ENCODE results near the gene OTOP2.

Gene OTOP2, protein sequence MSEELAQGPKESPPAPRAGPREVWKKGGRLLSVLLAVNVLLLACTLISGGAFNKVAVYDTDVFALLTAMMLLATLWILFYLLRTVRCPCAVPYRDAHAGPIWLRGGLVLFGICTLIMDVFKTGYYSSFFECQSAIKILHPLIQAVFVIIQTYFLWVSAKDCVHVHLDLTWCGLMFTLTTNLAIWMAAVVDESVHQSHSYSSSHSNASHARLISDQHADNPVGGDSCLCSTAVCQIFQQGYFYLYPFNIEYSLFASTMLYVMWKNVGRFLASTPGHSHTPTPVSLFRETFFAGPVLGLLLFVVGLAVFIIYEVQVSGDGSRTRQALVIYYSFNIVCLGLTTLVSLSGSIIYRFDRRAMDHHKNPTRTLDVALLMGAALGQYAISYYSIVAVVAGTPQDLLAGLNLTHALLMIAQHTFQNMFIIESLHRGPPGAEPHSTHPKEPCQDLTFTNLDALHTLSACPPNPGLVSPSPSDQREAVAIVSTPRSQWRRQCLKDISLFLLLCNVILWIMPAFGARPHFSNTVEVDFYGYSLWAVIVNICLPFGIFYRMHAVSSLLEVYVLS

GRCh38 chr17:74924250-74924948 is at the start of gene OTOP2:
Gene OTOP2, plus strand, starts transcription at chr17:74924273. Its CDS starts 360 bp downstream, at chr17:74924633.
- no peak for DNase-seq (ENCODE audit: low read depth)

GRCh38 chr17:74874615-74875037 is 49.4 kb upstream of the OTOP2 start:
- no peak for DNase-seq (ENCODE audit: low read depth)

GRCh38 chr17:74875155-74875976 is 48.7 kb upstream of the OTOP2 start:
- no peak for DNase-seq (ENCODE audit: low read depth)

- no peak for DNase-seq (ENCODE audit: low read depth)
Measured at GRCh38 chr17:74875977-74876593, 48.0 kb upstream of the OTOP2 start.

GRCh38 chr17:74877592-74878548 is 46.2 kb upstream of the OTOP2 start:
- DNase-seq (ENCODE audit: low read depth): no peak

- no peak for DNase-seq (ENCODE audit: low read depth)
Measured at GRCh38 chr17:74878658-74879057, 45.4 kb upstream of the OTOP2 start.

DNA sequence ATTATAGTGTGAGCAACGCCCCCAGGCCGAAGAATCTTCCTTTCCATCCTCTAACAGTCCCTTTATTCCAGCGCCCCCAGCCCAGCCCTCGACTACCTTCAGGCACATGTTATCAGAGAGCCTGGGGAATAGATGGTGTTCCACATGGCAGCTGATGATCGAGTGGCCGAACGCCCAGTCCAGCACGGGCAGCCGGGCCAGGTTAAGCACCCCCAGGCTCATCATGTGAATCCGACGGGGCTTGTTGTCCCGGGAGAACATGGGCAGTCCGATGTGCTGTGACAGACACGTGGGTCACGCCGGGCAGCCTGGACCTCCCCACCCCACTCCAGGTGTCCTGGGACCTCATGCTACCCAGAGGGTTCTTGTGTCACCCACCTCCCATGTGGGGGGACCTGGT is 44.8 kb upstream of the OTOP2 start:
- no peak for DNase-seq (ENCODE audit: low read depth)

- DNase-seq (ENCODE audit: low read depth): no peak
Measured at GRCh38 chr17:74881073-74881472, 43.0 kb upstream of the OTOP2 start.

- no peak for DNase-seq (ENCODE audit: low read depth)
Measured at GRCh38 chr17:74882517-74883240, 41.4 kb upstream of the OTOP2 start.

GRCh38 chr17:74883241-74883745 is 40.8 kb upstream of the OTOP2 start:
- no peak for DNase-seq (ENCODE audit: low read depth)

GRCh38 chr17:74888469-74888868 is 35.6 kb upstream of the OTOP2 start:
- DNase-seq (ENCODE audit: low read depth): no peak

GRCh38 chr17:74890554-74890953 is 33.5 kb upstream of the OTOP2 start:
- DNase-seq (ENCODE audit: low read depth): no peak

GRCh38 chr17:74892013-74892841 is 31.8 kb upstream of the OTOP2 start:
- DNase-seq (ENCODE audit: low read depth): no peak

DNA sequence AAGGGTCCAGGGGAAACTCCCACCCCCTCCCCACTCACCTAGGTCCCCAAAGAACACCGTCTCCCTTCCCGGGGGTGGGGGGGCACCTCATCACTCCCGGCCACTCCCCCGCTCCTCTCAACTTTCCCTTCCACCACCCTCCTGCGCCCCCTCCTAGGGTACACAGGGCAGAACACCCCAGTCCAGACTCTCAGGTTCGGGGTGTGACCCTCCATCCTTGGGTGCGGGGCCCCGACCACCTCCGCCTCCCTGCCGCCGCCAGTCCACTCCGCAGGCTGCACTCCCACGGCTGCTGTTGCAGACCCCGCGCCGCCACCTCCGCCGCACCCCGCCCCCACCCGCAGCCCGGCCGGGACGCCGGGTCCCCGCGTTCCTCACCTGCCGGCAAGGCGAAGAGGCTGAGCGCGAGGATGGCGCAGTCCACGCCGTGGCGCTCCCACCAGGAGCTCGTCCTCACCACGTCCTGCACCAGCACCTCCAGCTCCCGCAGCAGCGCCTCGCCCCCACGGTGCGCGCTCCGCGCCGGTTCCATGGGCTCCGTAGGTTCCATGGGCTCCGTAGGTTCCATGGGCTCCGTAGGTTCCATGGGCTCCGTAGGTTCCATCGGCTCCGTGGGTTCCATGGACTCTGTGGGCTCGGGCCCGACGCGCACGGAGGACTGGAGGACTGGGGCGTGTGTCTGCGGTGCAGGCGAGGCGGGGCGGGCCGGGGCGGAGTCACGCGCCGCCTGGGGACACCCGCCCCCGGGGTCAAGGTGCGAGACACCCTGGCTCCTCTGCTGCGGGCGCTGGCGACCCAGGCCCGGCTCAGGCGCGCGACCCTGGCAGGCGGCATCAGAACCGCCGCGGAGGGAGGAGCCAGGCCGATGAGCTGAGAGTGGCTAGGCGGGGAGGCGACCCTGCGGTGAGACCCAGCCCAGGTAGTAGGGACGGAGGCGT is 30.8 kb upstream of the OTOP2 start, which contains the start of gene FADS6:
Gene FADS6, minus strand, starts transcription at position 660 of the 938 bp plus-strand sequence. Its CDS starts 38 bp downstream, at position 622.
- no peak for DNase-seq (ENCODE audit: low read depth)

DNA sequence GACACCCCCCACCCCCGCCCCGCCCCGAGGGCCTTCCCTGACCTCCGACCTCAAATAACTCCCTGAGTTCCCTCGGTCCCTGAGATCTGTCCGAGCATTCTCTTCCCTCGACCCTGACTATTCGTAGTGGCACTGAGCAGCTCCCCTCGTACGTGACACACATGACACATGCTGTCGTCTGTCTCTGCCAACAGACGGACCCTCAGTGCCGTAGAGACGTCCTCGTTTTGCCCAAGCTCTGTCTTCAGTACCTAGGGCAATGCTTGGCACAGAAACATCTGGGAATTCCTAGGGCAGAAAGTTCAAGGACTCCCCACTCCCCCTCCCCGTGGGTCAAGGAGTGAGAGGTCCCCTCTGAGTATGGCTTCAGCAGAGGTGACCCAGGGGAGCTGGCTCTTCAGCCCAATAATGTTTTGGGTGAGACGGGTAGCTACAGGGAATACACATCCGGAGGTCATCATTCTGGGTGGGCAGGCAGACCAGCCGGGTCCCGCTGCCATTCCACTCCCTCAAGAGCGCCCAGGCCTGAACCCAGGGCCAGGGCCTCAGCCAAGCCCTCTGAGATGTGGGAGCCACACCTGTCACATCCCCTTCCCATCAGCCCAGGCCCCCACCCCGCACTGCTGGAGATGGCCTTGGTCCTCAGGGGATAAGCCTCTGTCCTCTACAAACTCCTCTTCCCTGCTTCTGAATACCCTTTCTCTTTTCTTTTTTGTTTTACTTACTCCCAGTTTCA is 30.0 kb upstream of the OTOP2 start:
- no peak for DNase-seq (ENCODE audit: low read depth)

DNA sequence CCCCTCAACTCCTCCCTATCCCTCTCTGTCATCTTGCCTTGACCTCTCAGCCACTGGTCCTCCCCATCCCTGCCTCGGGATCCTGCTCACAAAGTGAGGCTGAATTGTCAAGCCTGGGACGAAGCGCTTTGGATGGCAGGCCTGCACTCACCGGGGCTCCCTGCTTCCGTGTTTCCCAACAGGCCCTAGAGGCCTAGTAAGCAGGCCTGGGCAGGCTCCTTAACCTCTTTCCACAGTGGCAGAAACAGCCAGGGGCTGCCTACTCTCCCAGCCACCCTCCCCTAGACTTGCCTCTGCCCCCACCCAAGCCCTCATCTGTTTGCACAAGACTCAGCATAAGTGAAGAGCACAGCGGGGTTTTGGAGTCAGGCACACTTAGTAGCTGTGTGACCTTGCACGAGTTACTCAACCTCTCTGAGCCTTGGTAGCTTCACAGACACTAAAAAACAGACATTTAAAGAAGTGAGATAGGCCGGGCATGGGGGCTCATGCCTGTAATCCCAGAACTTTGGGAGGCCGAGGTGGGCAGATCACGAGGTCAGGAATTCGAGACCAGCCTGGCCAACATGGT is 25.6 kb upstream of the OTOP2 start:
- DNase-seq (ENCODE audit: low read depth): no peak
